Right lobe of liver (tissue), 4 donors: ENCODE data around the gene DPP6.

Source experiments
- CTCF ChIP-seq, 4 donors: fragments of 200-600 bp in 3 of 4; fragments of 450-650 bp in 1 of 4; IDR thresholded peaks; one replicate each; pipeline versions ENCODE4 v1.5.1 to v1.8.0; 2016 to 2022; ENCODE audit warnings: antibody characterized with exemption in 4 of 4, mild to moderate bottlenecking in 2 of 4
- POLR2A ChIP-seq: fragments of 450-650 bp; IDR thresholded peaks from one replicate; pipeline ENCODE4 v1.6.1; 2017; ENCODE audit warnings: antibody characterized with exemption, mild to moderate bottlenecking
- donor health status: DM: no; HTN: no; CAD: no.
- donor health status: DM: no; HTN: no; CAD: no.
- donor health status: DM: no; HTN: yes; CAD: no.

DNA sequence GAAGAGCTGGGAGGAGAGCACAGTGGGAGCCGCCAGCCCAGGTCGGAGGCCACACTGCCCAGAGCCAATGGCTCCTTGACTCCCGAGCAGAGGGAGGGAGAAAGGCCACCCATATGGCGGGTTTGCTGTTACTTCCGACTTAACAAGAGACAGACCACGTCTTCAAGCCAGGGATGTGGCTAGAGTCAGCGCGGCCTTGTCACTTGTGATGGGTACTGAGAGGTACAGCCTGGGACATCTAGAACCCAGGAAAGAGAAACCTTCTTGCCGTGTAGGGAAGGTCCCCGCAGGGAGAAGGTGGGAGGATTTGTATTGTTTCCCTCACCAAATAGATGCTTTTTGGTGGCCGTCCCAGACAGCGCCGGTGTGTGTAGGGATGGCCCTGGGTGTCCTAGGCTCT, 823.1 kb downstream of the DPP6 start:
- TF ChIP-seq CTCF (IDR thresholded peaks at IDR 0.05) (no peak), POLR2A (no peak)
